ENCODE results near the gene ODF2. TPM values are rescaled to one million over a fixed set of nuclear protein-coding genes. Genes with fewer than 3 reads are reported as not detected.
"Not testable (repeated sequence)": the region's sequence is repeated elsewhere in the genome, so short reads cannot be mapped to it uniquely, and the experiment has no call there.

ODF2 gene
- total and polyA plus RNA-seq, 5 donors from 2014 or later = 12.9 to 31.9 (median 14.6) TPM

DNA sequence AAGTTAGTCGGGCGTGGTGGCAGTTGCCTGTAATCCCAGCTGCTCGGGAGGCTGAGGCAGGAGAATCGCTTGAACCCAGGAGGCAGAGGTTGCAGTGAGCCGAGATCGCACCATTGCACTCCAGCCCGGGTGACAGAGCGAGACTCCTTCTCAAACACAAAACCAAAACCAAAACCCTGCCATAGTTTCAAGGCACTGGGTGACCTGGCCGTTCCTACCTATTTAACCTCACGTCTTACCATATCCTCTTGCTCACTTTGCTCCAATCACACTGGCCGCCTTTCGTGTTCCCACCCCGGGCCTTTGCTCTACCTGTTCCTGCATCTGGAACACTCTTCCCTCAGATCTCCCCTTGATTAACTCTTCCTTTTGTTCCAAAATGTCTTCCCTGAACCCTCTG, 42.1 kb upstream of the ODF2 start:
- not testable (repeated sequence) for H3K4me3 ChIP-seq (ENCODE audit: low read depth, low read length); H3K9me3 ChIP-seq (ENCODE audit: control insufficient read depth in 2 of 2, low read length in 2 of 2); ATAC-seq (ENCODE audit: low read depth in 2 of 2); H3K27ac ChIP-seq (ENCODE audit: insufficient read depth, low read length, poor library complexity, severe bottlenecking); H3K27ac Mint-ChIP-seq; H3K4me1 Mint-ChIP-seq; H3K9me3 Mint-ChIP-seq; H3K4me1 ChIP-seq (ENCODE audit: control insufficient read depth, insufficient read depth, low read length, poor library complexity, severe bottlenecking); H3K27me3 ChIP-seq (ENCODE audit: control insufficient read depth, insufficient read depth, low read length); H3K36me3 Mint-ChIP-seq; H3K36me3 ChIP-seq (ENCODE audit: control insufficient read depth, insufficient read depth, low read length); DNase-seq; H3K4me3 Mint-ChIP-seq
- H3K27me3 Mint-ChIP-seq = peaks cover 63% of the 10 kb centered on the region

DNA sequence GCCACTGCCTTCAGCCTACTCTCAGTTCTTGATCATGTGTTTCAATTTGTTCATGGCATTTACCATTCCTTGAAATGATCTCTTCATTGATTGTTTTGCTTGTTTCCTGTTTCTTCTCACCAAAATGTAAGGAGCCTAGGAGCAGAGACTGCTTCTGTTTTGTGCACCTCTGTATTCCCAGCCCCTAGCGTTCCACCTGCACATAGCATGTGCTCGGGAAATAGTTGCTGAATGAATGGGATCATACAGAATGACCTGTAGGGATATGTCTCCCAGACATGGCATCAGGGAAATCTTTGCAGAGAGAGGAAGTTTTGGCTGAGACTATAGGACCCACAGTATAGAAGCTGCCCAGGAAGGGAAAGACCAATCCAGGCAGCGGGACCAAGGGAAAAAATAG, 41.3 kb upstream of the ODF2 start:
- H3K4me3 ChIP-seq (ENCODE audit: low read depth, low read length) = no peak overlapping the region
- DNase-seq = no peak
- Mint-ChIP-seq H3K9me3 (peaks cover 0 to 3% (median 0%) of the 10 kb centered on the region in 7 donors), H3K27ac (no peak overlapping the region), H3K27me3 (peaks cover 70% of the 10 kb centered on the region), H3K4me1 (peaks cover 0 to 6% (median 1%) of the 10 kb centered on the region in 4 donors), H3K36me3 (peaks cover 5% of the 10 kb centered on the region), H3K4me3 (no peak overlapping the region)
- peaks cover 6% of the 10 kb centered on the region for H3K27me3 ChIP-seq (ENCODE audit: control insufficient read depth, insufficient read depth, low read length)
- peaks cover 6% of the 10 kb centered on the region for H3K4me1 ChIP-seq (ENCODE audit: control insufficient read depth, insufficient read depth, low read length, poor library complexity, severe bottlenecking)
- no peak for ATAC-seq (ENCODE audit: low read depth in 2 of 2)
- no peak overlapping the region for H3K27ac ChIP-seq (ENCODE audit: insufficient read depth, low read length, poor library complexity, severe bottlenecking)
- H3K9me3 ChIP-seq (ENCODE audit: control insufficient read depth in 2 of 2, low read length in 2 of 2) = no peaks in the 10 kb centered on the region
- no peaks in the 10 kb centered on the region for H3K36me3 ChIP-seq (ENCODE audit: control insufficient read depth, insufficient read depth, low read length)

DNA sequence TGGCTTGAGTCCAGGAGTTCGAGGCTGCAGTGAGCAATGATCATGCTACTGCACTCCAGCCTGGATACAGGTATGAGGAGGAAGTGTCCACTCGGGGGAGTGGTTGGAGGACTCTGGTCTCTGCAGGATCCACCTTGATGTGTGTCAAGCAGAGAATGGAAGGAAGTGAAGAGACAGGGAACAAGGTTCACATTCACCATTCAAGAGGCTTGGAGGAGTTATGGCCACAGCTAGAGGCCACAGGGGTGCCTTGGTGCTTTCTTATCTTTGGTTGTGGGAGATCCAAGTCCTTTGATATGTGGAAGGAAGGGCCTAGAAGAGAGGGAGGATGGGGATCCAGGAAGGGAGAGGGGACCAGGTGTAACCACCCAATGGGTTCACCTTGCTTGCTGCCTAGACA, 40.5 kb upstream of the ODF2 start:
- no peak for ATAC-seq (ENCODE audit: low read depth in 2 of 2)
- Histone ChIP-seq H3K9me3 (ENCODE audit: control insufficient read depth in 2 of 2, low read length in 2 of 2) (no peaks in the 10 kb centered on the region), H3K27ac (ENCODE audit: insufficient read depth, low read length, poor library complexity, severe bottlenecking) (no peak overlapping the region), H3K4me3 (ENCODE audit: low read depth, low read length) (no peak overlapping the region), H3K36me3 (ENCODE audit: control insufficient read depth, insufficient read depth, low read length) (no peaks in the 10 kb centered on the region), H3K4me1 (ENCODE audit: control insufficient read depth, insufficient read depth, low read length, poor library complexity, severe bottlenecking) (peaks cover 14% of the 10 kb centered on the region), H3K27me3 (ENCODE audit: control insufficient read depth, insufficient read depth, low read length) (peaks cover 6% of the 10 kb centered on the region)
- Mint-ChIP-seq H3K27me3 (peaks cover 65% of the 10 kb centered on the region), H3K36me3 (peaks cover 5% of the 10 kb centered on the region), H3K27ac (no peak overlapping the region), H3K4me3 (peak overlapping the region in 1 of 4 donors; percentile 24), H3K4me1 (peaks cover 0 to 12% (median 3%) of the 10 kb centered on the region in 4 donors), H3K9me3 (peaks cover 0 to 3% (median 0%) of the 10 kb centered on the region in 7 donors)
- no peak for DNase-seq

DNA sequence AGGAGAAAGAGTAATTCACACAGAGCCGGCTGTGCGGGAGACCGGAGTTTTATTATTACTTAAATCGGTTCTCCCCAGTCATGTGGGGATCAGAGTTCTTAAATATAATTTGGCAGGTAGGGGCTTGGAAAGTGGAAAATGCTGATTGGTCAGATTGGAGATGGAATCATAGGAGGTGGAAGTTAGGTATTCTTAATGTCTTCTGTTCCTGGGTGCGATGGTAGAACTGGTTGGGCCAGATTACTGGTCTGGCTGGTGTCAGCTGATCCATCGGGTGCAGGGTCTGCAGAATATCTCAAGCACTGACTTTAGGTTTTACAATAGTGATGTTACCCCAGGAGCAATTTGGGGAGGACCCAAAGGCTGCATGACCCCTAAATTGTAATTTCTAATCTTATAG, 39.8 kb upstream of the ODF2 start:
- peaks cover 0 to 12% (median 3%) of the 10 kb centered on the region in 4 donors for H3K4me1 Mint-ChIP-seq
- ATAC-seq (ENCODE audit: low read depth in 2 of 2) = no peak
- no peak overlapping the region for H3K27ac Mint-ChIP-seq

DNA sequence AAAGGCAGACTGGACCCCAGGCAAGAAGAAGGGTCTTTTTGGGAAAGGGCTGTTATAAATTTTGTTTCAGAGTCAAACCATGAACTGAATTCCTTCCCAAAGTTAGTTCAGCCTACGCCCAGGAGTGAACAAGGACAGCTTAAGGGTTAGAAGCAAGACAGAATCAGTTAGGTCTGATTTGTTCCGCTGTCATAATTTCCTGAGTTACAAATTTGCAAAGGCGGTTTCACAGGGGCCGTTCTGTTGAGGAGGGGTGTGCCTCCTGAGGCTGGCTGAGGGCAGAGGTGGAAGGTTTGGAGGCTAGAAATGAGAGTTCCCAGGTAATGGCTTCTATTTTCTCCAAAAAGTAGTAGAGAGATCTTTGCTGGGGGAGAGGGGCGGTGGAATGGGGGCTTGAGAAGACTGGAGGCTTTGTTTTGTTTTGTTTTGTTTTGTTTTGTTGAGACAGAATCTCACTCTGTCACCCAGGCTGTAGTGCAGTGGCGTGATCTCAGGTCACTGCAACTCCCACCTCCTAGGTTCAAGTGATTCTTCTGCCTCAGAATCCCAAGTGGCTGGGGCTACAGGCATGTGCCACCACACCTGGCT, 39.3 kb upstream of the ODF2 start:
- no peak overlapping the region for H3K27ac ChIP-seq (ENCODE audit: insufficient read depth, low read length, poor library complexity, severe bottlenecking)
- peaks cover 6% of the 10 kb centered on the region for H3K27me3 ChIP-seq (ENCODE audit: control insufficient read depth, insufficient read depth, low read length)
- Mint-ChIP-seq H3K9me3 (peaks cover 0 to 3% (median 0%) of the 10 kb centered on the region in 7 donors), H3K4me3 (peak overlapping the region in 1 of 4 donors; percentile 70), H3K36me3 (peaks cover 5% of the 10 kb centered on the region), H3K27ac (no peak overlapping the region), H3K27me3 (peaks cover 53% of the 10 kb centered on the region), H3K4me1 (peaks cover 0 to 12% (median 3%) of the 10 kb centered on the region in 4 donors)
- no peaks in the 10 kb centered on the region for H3K9me3 ChIP-seq (ENCODE audit: control insufficient read depth in 2 of 2, low read length in 2 of 2)
- H3K4me1 ChIP-seq (ENCODE audit: control insufficient read depth, insufficient read depth, low read length, poor library complexity, severe bottlenecking) = peaks cover 19% of the 10 kb centered on the region
- H3K36me3 ChIP-seq (ENCODE audit: control insufficient read depth, insufficient read depth, low read length) = no peaks in the 10 kb centered on the region
- ATAC-seq (ENCODE audit: low read depth in 2 of 2) (no peak), DNase-seq (no peak)
- no peak overlapping the region for H3K4me3 ChIP-seq (ENCODE audit: low read depth, low read length)

More for the DNA sequence above, 39.8 kb upstream of the ODF2 start:
- peaks cover 5% of the 10 kb centered on the region for H3K36me3 Mint-ChIP-seq
- H3K4me3 Mint-ChIP-seq = peak overlapping the region in 1 of 4 donors; percentile 70
- H3K27me3 ChIP-seq (ENCODE audit: control insufficient read depth, insufficient read depth, low read length) = peaks cover 6% of the 10 kb centered on the region
- DNase-seq = no peak
- no peaks in the 10 kb centered on the region for H3K36me3 ChIP-seq (ENCODE audit: control insufficient read depth, insufficient read depth, low read length)
- H3K4me1 ChIP-seq (ENCODE audit: control insufficient read depth, insufficient read depth, low read length, poor library complexity, severe bottlenecking) = peaks cover 18% of the 10 kb centered on the region
- peaks cover 58% of the 10 kb centered on the region for H3K27me3 Mint-ChIP-seq
- peaks cover 0 to 3% (median 0%) of the 10 kb centered on the region in 7 donors for H3K9me3 Mint-ChIP-seq
- H3K4me3 ChIP-seq (ENCODE audit: low read depth, low read length) = no peak overlapping the region
- no peaks in the 10 kb centered on the region for H3K9me3 ChIP-seq (ENCODE audit: control insufficient read depth in 2 of 2, low read length in 2 of 2)
- no peak overlapping the region for H3K27ac ChIP-seq (ENCODE audit: insufficient read depth, low read length, poor library complexity, severe bottlenecking)

DNA sequence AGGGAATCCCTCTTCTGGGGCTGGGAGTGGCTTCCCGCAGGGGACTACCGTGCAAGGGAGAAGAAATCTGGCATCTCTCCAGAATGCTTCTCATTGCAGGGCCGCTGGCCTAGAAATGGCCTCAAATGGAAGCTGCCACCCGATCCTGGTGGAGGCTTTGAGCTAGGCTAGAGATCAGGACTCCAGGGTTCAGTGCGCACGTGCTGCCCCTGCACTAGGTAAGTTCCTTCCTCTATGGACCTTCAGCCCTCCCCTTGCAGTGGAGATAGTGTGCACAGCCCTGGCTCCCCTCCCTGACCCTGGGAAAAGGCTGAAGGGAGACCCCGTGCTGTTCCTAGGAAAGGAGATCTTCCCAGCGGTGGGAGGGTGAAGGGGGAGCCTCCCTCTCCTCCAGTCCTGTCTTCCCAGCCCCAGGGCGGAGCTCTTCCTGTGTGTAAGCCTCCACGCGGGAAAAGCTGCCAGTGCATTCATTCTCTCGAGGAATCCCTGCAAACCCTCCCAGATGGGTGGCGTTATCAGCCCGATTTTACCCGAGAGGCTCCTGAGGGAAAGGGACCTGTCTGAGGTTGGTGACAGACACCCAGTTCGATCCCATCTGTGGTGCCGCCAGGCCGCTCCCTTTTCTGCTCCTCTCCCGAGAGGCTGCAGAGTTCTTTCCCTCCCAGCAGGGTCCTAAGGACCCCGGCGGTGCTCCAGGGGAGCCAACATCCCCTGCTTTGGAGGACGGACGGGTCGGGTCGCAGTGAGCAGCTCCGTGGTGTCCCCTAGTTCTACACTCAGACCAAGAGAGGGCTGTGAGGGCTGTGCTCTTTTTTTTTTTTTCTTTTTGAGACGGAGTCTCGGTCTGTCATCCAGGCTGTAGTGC, 36.5 kb upstream of the ODF2 start:
- DNase-seq (peak in 1 of 3 donors; percentile 13), ATAC-seq (ENCODE audit: low read depth in 2 of 2) (no peak)
- Histone ChIP-seq H3K4me1 (ENCODE audit: control insufficient read depth, insufficient read depth, low read length, poor library complexity, severe bottlenecking) (peaks cover 19% of the 10 kb centered on the region), H3K27me3 (ENCODE audit: control insufficient read depth, insufficient read depth, low read length) (peaks cover 6% of the 10 kb centered on the region), H3K9me3 (ENCODE audit: control insufficient read depth in 2 of 2, low read length in 2 of 2) (no peaks in the 10 kb centered on the region), H3K4me3 (ENCODE audit: low read depth, low read length) (no peak overlapping the region), H3K27ac (ENCODE audit: insufficient read depth, low read length, poor library complexity, severe bottlenecking) (no peak overlapping the region), H3K36me3 (ENCODE audit: control insufficient read depth, insufficient read depth, low read length) (no peaks in the 10 kb centered on the region)
- peaks cover 0 to 12% (median 3%) of the 10 kb centered on the region in 4 donors for H3K4me1 Mint-ChIP-seq
- no peak overlapping the region for H3K27ac Mint-ChIP-seq
- peaks cover 0 to 3% (median 0%) of the 10 kb centered on the region in 7 donors for H3K9me3 Mint-ChIP-seq
- peaks cover 5% of the 10 kb centered on the region for H3K36me3 Mint-ChIP-seq
- peak overlapping the region; percentile 58 to 85 (median 72) for H3K4me3 Mint-ChIP-seq
- peaks cover 54% of the 10 kb centered on the region for H3K27me3 Mint-ChIP-seq

DNA sequence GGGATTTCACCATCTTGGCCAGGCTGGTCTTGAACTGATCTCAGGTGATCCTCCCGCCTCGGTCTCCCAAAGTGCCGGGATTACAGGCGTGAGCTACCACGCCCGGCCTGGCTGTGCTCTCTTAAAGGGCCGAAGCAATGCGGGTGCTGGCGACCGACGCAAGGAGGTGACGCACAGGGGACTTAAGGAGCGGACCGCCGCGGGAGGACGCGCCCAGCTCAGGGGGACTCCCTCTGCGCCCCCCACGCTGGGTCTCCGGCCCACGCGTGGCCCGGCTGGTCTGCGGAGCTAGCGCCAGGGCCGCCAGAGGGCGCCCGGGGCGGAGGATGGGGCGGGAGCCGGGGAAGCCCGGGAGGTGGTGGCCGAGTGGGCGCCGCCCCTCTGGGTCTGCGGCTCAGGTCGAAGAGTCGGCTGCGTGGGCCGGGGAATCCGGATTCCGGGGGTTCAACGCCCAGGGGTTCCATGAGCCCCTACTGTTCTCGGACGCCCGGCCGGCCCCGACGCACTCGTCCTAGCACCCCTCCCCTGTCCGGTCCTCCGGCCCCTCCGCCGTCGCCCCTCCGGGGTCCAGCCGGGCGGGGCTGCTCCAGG, 35.7 kb upstream of the ODF2 start:
- no peak overlapping the region for H3K27ac ChIP-seq (ENCODE audit: insufficient read depth, low read length, poor library complexity, severe bottlenecking)
- H3K27ac Mint-ChIP-seq = no peak overlapping the region
- H3K4me3 ChIP-seq (ENCODE audit: low read depth, low read length) = no peak overlapping the region

More for the DNA sequence above, 35.7 kb upstream of the ODF2 start:
- Mint-ChIP-seq H3K4me1 (peaks cover 0 to 12% (median 3%) of the 10 kb centered on the region in 4 donors), H3K4me3 (peak overlapping the region; percentile 68 to 85 (median 72)), H3K36me3 (peaks cover 4% of the 10 kb centered on the region), H3K9me3 (peaks cover 0 to 1% (median 0%) of the 10 kb centered on the region in 7 donors), H3K27me3 (peaks cover 45% of the 10 kb centered on the region)
- H3K27me3 ChIP-seq (ENCODE audit: control insufficient read depth, insufficient read depth, low read length) = peaks cover 6% of the 10 kb centered on the region
- no peaks in the 10 kb centered on the region for H3K36me3 ChIP-seq (ENCODE audit: control insufficient read depth, insufficient read depth, low read length)
- ATAC-seq (ENCODE audit: low read depth in 2 of 2) (peak; percentile 67 to 73), DNase-seq (peak; percentile 50 to 55 (median 51))
- H3K9me3 ChIP-seq (ENCODE audit: control insufficient read depth in 2 of 2, low read length in 2 of 2) = no peaks in the 10 kb centered on the region
- H3K4me1 ChIP-seq (ENCODE audit: control insufficient read depth, insufficient read depth, low read length, poor library complexity, severe bottlenecking) = peaks cover 19% of the 10 kb centered on the region
